ENCODE measurements around the gene APOL1. TPM values are rescaled to one million over a fixed set of nuclear protein-coding genes. Genes with fewer than 3 reads are reported as not detected.

The APOL1 gene
- polyA plus RNA-seq, 2 of the 4 experiments (the other 2 are of a cell fraction), result 2.0 to 6.5 TPM

GRCh38 chr22:36286096-36286957 lies 33.4 kb downstream of the APOL1 start:
- TF ChIP-seq REST (IDR thresholded peaks at IDR 0.05) (no peak), MAX (IDR thresholded peaks at IDR 0.05) (0 out of 2 replicates have a peak, but pooled peaks have one; percentile 30), RFX5 (IDR thresholded peaks at IDR 0.05) (no peak), CTCF (IDR thresholded peaks at IDR 0.05) (peak; percentile 65), ZSCAN20 (CRISPR knock-in tag; IDR thresholded peaks at IDR 0.05) (no peak), JUNB (IDR thresholded peaks at IDR 0.05) (no peak), RAD21 (conservative IDR thresholded peaks at IDR 0.05 in 1 of 2, IDR thresholded peaks at IDR 0.05 in 1 of 2) (peak; percentile 50 to 62), NPAS2 (CRISPR knock-in tag; IDR thresholded peaks at IDR 0.05; ENCODE audit: borderline replicate concordance) (no peak), TP53 (CRISPR knock-in tag; IDR thresholded peaks at IDR 0.05) (no peak), EP300 (IDR thresholded peaks at IDR 0.05) (no peak), SMC3 (IDR thresholded peaks at IDR 0.05) (peak; percentile 45), ATOH8 (CRISPR knock-in tag; IDR thresholded peaks at IDR 0.05; ENCODE audit: low read depth) (no peak), ZNF302 (CRISPR knock-in tag; IDR thresholded peaks at IDR 0.05) (no peak), CEBPB (IDR thresholded peaks at IDR 0.05) (no peak), GATA3 (IDR thresholded peaks at IDR 0.05; ENCODE audit: borderline replicate concordance) (no peak), CHD2 (IDR thresholded peaks at IDR 0.05; ENCODE audit: low read length, partially characterized antibody) (no peak)
- CTCF ChIA-PET, result interaction anchor here (0.7 to 5.6 kb wide), 18 partner anchors 10 to 207 kb away, joined by 3 to 86 read pairs (median 3); partner anchors contain the start of gene APOL2
- Histone ChIP-seq H3K4me1 (no peaks in the 10 kb centered on the region), H3K4me2 (no peak overlapping the region), H3K4me3 (no peak overlapping the region), H3K9me3 (no peaks in the 10 kb centered on the region), H3K27ac (peak overlapping the region in 1 of 2 experiments; percentile 2; a peak in 1 of 6 replicates)
- 30% methylated on average over 12 of the region's 28 CpGs for WGBS (ENCODE audit: missing lambda C conversion rate)
- peak; percentile 81 to 90 for ATAC-seq
- DNase-seq (ENCODE audit: low read depth in 1 of 2, low spot score in 1 of 2), result peak; percentile 68 to 71
- POLR2A ChIA-PET, result no interaction called here
- no peak for FAIRE-seq

- DNase-seq (ENCODE audit: low read depth in 1 of 2, low spot score in 1 of 2), result no peak
- POLR2A ChIA-PET, result no interaction called here
Measured at GRCh38 chr22:36287881-36288515, 35.1 kb downstream of the APOL1 start.

More at GRCh38 chr22:36287881-36288515, 35.1 kb downstream of the APOL1 start:
- 91% methylated on average over 17 of the region's 20 CpGs for WGBS (ENCODE audit: missing lambda C conversion rate)
- Histone ChIP-seq H3K4me1 (no peaks in the 10 kb centered on the region), H3K9me3 (no peaks in the 10 kb centered on the region), H3K4me2 (no peak overlapping the region), H3K27ac (no peak overlapping the region), H3K4me3 (no peak overlapping the region)
- ATAC-seq (no peak), FAIRE-seq (no peak)
- TF ChIP-seq RFX5 (IDR thresholded peaks at IDR 0.05) (no peak), ELK1 (IDR thresholded peaks at IDR 0.05; ENCODE audit: low read depth, low read length) (no peak), REST (IDR thresholded peaks at IDR 0.05) (no peak), USF2 (IDR thresholded peaks at IDR 0.05) (no peak), HDAC2 (IDR thresholded peaks at IDR 0.05) (no peak)
- CTCF ChIA-PET, result interaction anchor here (1.0 to 5.6 kb wide), 5 partner anchors 11 to 182 kb away, joined by 4 to 86 read pairs (median 6); partner anchors contain the start of gene APOL2
